K562 (cell line): ENCODE data around the gene NINJ2. TPM values are rescaled to one million over a fixed set of nuclear protein-coding genes. Genes with fewer than 3 reads are reported as not detected.
A peak's percentile ranks its signal among the peaks of the same experiment; 100 is the strongest.

Source experiments
- ATAC-seq: fragments of 200-7000 bp; cut with Tn5 transposase; 3 replicates; pipeline ENCODE4 v1.9.1; 2020; ENCODE audit warnings: moderate library complexity
- BruUV-seq: library from RNA; stranded (reverse); fragments of 400-500 nt; replicated peaks from 2 replicates; lab custom pipeline; 2021; lab: Mats Ljungman, UMichigan
- CTCF ChIA-PET: fragments of 300-600 bp; formaldehyde crosslinking; extraction: SDS; loops from one replicate; lab custom pipeline; 2021; ENCODE audit warnings: low intra/inter-chr PET ratio; lab: Yijun Ruan, JAX
- POLR2A ChIA-PET: fragments of 300-600, 350-650 bp; sonication (Branson Sonifier 250); formaldehyde crosslinking; extraction: SDS; loops from one replicate; lab custom pipeline; 2021; ENCODE audit warnings: antibody characterized with exemption, inconsistent platforms; lab: Yijun Ruan, JAX
- DNase-seq, 4 experiments: peaks; one replicate each; pipeline versions ENCODE4 v3.0.0 to v3.0.0-alpha.2; 2011 to 2018; ENCODE audit warnings: low spot score in 3 of 4, mixed read lengths in 3 of 4; ENCODE audit errors: extremely low read depth in 1 of 4
- FAIRE-seq: peaks from 2 replicates; lab custom pipeline; 2011; peaks lifted over from hg19 to GRCh38; lab: Jason Lieb, UNC
- H2AFZ ChIP-seq: 2 replicates; pipeline ENCODE4 v1.6.0; 2011; ENCODE audit warnings: low read depth, low read length, control low read depth, inconsistent platforms
- H3K27ac ChIP-seq: fragments of 200-600 bp; 3 replicates; pipeline ENCODE4 v1.8.0; 2011; ENCODE audit warnings: low read depth, mild to moderate bottlenecking, control low read depth, inconsistent platforms, low read length, moderate library complexity, mixed read lengths; ENCODE audit errors: extremely low read depth
- H3K27me3 ChIP-seq, 2 experiments: fragments of 300-600 bp in 1 of 2; 2 replicates in 1 of 2; 3 replicates in 1 of 2; pipeline versions ENCODE4 v1.6.0 to v1.8.0; 2011; ENCODE audit warnings: inconsistent platforms in 2 of 2, low read length in 2 of 2, mild to moderate bottlenecking in 1 of 2, mixed read lengths in 1 of 2, moderate library complexity in 1 of 2; ENCODE audit not compliant: control insufficient read depth in 2 of 2, insufficient read depth in 2 of 2
- H3K36me3 ChIP-seq: fragments of 300-600 bp; 3 replicates; pipeline ENCODE4 v1.8.0; 2011; ENCODE audit warnings: mild to moderate bottlenecking, low read length, inconsistent platforms; ENCODE audit not compliant: control insufficient read depth, insufficient read depth
- H3K4me1 ChIP-seq, 2 experiments: fragments of 200-600 bp in 1 of 2; replicated peaks in 1 of 2; 2 replicates in 1 of 2; 3 replicates in 1 of 2; pipeline versions ENCODE4 v1.5.1 to v1.8.0; 2011; ENCODE audit warnings: inconsistent platforms in 2 of 2, low read length in 2 of 2, mild to moderate bottlenecking in 1 of 2, mixed read lengths in 1 of 2, moderate library complexity in 1 of 2; ENCODE audit not compliant: control insufficient read depth in 2 of 2, insufficient read depth in 2 of 2
- H3K4me2 ChIP-seq: 2 replicates; pipeline ENCODE4 v1.6.1; 2011; ENCODE audit warnings: low read length, control low read depth, inconsistent platforms, mixed read lengths; ENCODE audit not compliant: insufficient read depth
- H3K4me3 ChIP-seq: fragments of 200-600 bp; sonication (generic), shearing (Covaris generic); 2 replicates; pipeline ENCODE4 v1.5.1; 2016; ENCODE audit warnings: control low read depth, inconsistent platforms
- H3K79me2 ChIP-seq: fragments of 200-600 bp; 3 replicates; pipeline ENCODE4 v1.8.0; 2011; ENCODE audit warnings: low read length, inconsistent platforms; ENCODE audit not compliant: control insufficient read depth, insufficient read depth
- H3K9ac ChIP-seq, 2 experiments: 2 replicates each; pipeline versions ENCODE4 v1.6.0 to v1.6.1; 2011; ENCODE audit warnings: low read depth in 2 of 2, low read length in 2 of 2, control low read depth in 1 of 2, inconsistent platforms in 1 of 2, mild to moderate bottlenecking in 1 of 2, mixed read lengths in 1 of 2; ENCODE audit not compliant: insufficient read depth in 1 of 2
- H3K9me1 ChIP-seq: one replicate; pipeline ENCODE4 v1.6.0; 2011; ENCODE audit warnings: inconsistent platforms, mild to moderate bottlenecking, low read length, moderate library complexity; ENCODE audit not compliant: control insufficient read depth, insufficient read depth
- H3K9me3 ChIP-seq: replicated peaks from 2 replicates; pipeline ENCODE4 v1.5.1; 2011; ENCODE audit warnings: low read depth, low read length, inconsistent platforms; ENCODE audit not compliant: control insufficient read depth, insufficient read depth
- H4K20me1 ChIP-seq: replicated peaks from 2 replicates; pipeline ENCODE4 v1.6.1; 2011; ENCODE audit warnings: low read length, inconsistent platforms, mixed read lengths; ENCODE audit not compliant: control insufficient read depth, insufficient read depth
- ARNT ChIP-seq, 2 experiments: fragments of 450-650 bp; IDR thresholded peaks; 2 replicates each; pipeline ENCODE4 v1.6.1; 2016; ENCODE audit warnings: mild to moderate bottlenecking in 1 of 2
- C11orf30 ChIP-seq: fragments of 450-650 bp; IDR thresholded peaks from 2 replicates; pipeline ENCODE4 v1.6.1; 2016; ENCODE audit warnings: low read depth, mild to moderate bottlenecking
- ELF2 ChIP-seq: fragments of 250-450 bp; sonication (Bioruptor Pico); IDR thresholded peaks from 2 replicates; pipeline ENCODE4 v1.5.0; 2021; ENCODE audit warnings: mild to moderate bottlenecking
- MAZ ChIP-seq, 2 experiments: fragments of 450-650 bp in 1 of 2; sonication (generic) in 1 of 2; formaldehyde crosslinking; IDR thresholded peaks in 1 of 2; conservative IDR thresholded peaks in 1 of 2; 2 replicates each; pipeline versions ENCODE4 v1.4.0 to v1.5.0; 2020; ENCODE audit warnings: mild to moderate bottlenecking in 1 of 2, missing genetic modification reagents in 1 of 2
- RBBP5 ChIP-seq: fragments of 200-600 bp; sonication (generic); IDR thresholded peaks from 2 replicates; pipeline ENCODE4 v1.6.1; 2012; ENCODE audit warnings: borderline replicate concordance, mild to moderate bottlenecking, low read length, control low read depth, inconsistent platforms; ENCODE audit not compliant: insufficient read depth, poor library complexity, severe bottlenecking
- RBM34 ChIP-seq: fragments of 200-400 bp; formaldehyde crosslinking; IDR thresholded peaks from 2 replicates; pipeline ENCODE4 v1.6.1; 2018; ENCODE audit warnings: low read length, borderline replicate concordance; ENCODE audit not compliant: insufficient read depth
- RCOR1 ChIP-seq, 2 experiments: IDR thresholded peaks; 2 replicates each; pipeline ENCODE4 v1.6.1; 2012; ENCODE audit warnings: low read depth in 2 of 2, low read length in 2 of 2, borderline replicate concordance in 1 of 2, improper control_type of control experiment in 1 of 2
- ZBTB11 ChIP-seq, 3 experiments: fragments of 200-800 bp in 1 of 3; fragments of 250-450 bp in 1 of 3; fragments of 450-650 bp in 1 of 3; sonication (Bioruptor Pico) in 1 of 3; sonication (Bioruptor generic) in 1 of 3; formaldehyde crosslinking in 1 of 3; IDR thresholded peaks; 2 replicates each; pipeline versions ENCODE4 v1.6.1 to v1.8.0; 2016 to 2022; ENCODE audit warnings: mild to moderate bottlenecking in 2 of 3, missing genetic modification characterization in 2 of 3, missing compliant biosample characterization in 1 of 3, moderate library complexity in 1 of 3
- ZEB2 ChIP-seq: fragments of 450-650 bp; IDR thresholded peaks from 2 replicates; pipeline ENCODE4 v1.6.1; 2016
- ZNF280A ChIP-seq: fragments of 450-650 bp; IDR thresholded peaks from 2 replicates; pipeline ENCODE4 v1.6.1; 2018; ENCODE audit warnings: mild to moderate bottlenecking, low read depth; ENCODE audit not compliant: partially characterized antibody
- ZNF311 ChIP-seq: fragments of 250-450 bp; sonication (Bioruptor Pico); IDR thresholded peaks from 2 replicates; pipeline ENCODE4 v1.4.0; 2020; ENCODE audit warnings: mild to moderate bottlenecking, moderate library complexity
- ZNF316 ChIP-seq: fragments of 450-650 bp; IDR thresholded peaks from 2 replicates; pipeline ENCODE4 v1.6.1; 2016
- ZNF384 ChIP-seq: IDR thresholded peaks from 2 replicates; pipeline ENCODE4 v1.6.1; 2012; ENCODE audit warnings: low read depth, low read length, improper control_type of control experiment
- ZNF395 ChIP-seq: fragments of 200-800 bp; sonication (Bioruptor generic); IDR thresholded peaks from 2 replicates; pipeline ENCODE4 v1.6.1; 2017; ENCODE audit warnings: missing genetic modification characterization, missing compliant biosample characterization
- WGBS: fragments of 100-300 bp; shearing (Covaris generic); methylation state at CpG from one replicate; pipeline ENCODE4 v1.1.6; 2016; ENCODE audit warnings: low coverage, mixed read lengths; ENCODE audit not compliant: insufficient coverage; ENCODE audit errors: missing lambda C conversion rate; 5-methylcytosine and 5-hydroxymethylcytosine counted together
- in situ Hi-C: fragments of 300-500 bp; cut with MboI; formaldehyde crosslinking; loops from 4 replicates; pipeline ENCODE4 v1.15.0; 2018; ENCODE audit warnings: inconsistent platforms, mixed read lengths
- intact Hi-C: fragments of 100-400 bp; cut with micrococcal nuclease; formaldehyde crosslinking; loops from 2 replicates; pipeline ENCODE4 v1.14.2; 2022
- polyA plus RNA-seq, 8 experiments: library from polyadenylated mRNA; depleted of rRNA in 4 of 8; stranded (reverse) in 5 of 8; unstranded in 3 of 8; fragments of >200 nt; fragmentation: Nextera tagmentation in 2 of 8; fragmentation: Illumina TruSeq in 1 of 8; extraction: Ambion mirVana in 2 of 8; extraction: Trizol in 1 of 8; gene quantifications; 2 replicates each; pipeline versions ENCODE4 v1.2.1 to v1.2.3, GENCODE V29; 2011 to 2014; ENCODE audit warnings: inconsistent platforms in 1 of 8, missing spikeins in 1 of 8
- total RNA-seq, 7 experiments: library from RNA; depleted of rRNA in 6 of 7; stranded (reverse); fragments of >200 nt in 6 of 7; fragmentation: Illumina TruSeq in 2 of 7; extraction: Trizol in 2 of 7; gene quantifications; 2 replicates each; pipeline versions ENCODE4 v1.2.1 to v1.2.3, GENCODE V29; 2011 to 2021; ENCODE audit warnings: low replicate concordance in 1 of 7

Gene NINJ2
- total and polyA plus RNA-seq, 9 of the 15 experiments (the other 6 are each of a cell fraction or from before 2014, with no cell fraction given): 2.6 to 16.0 (median 4.5) TPM

GRCh38 chr12:590206-590750 is 73.0 kb downstream of the NINJ2 start:
- no peaks in the 10 kb centered on the region for H3K79me2 ChIP-seq
- H3K4me3 ChIP-seq: no peak overlapping the region
- DNase-seq: no peak
- no peak overlapping the region for H3K4me2 ChIP-seq
- TF ChIP-seq ARNT (IDR thresholded peaks at IDR 0.05) (no peak), ZNF395 (CRISPR knock-in tag) (no peak), RCOR1 (IDR thresholded peaks at IDR 0.05; ENCODE audit: borderline replicate concordance in 1 of 2, low read depth in 2 of 2, low read length in 2 of 2) (no peak), ZNF280A (no peak), ZNF311 (CRISPR knock-in tag) (no peak), MAZ (CRISPR knock-in tag; conservative IDR thresholded peaks at IDR 0.05 in 1 of 2, IDR thresholded peaks at IDR 0.05 in 1 of 2) (no peak), ZNF316 (peak; percentile 14; the same call in 1 of the 2 replicates), ZEB2 (no peak), ZNF384 (no peak), RBM34 (no peak), ELF2 (CRISPR knock-in tag) (no peak), RBBP5 (no peak), ZBTB11 (CRISPR knock-in tag; IDR thresholded peaks at IDR 0.05) (no peak), C11orf30 (0 out of 2 replicates have a peak, but pooled peaks have one; percentile 4)
- TF ChIP-seq, all 486 proteins: peak for 2
- intact Hi-C loops: no loop called here
- Histone ChIP-seq H3K9me3 (peaks cover 6% of the 10 kb centered on the region), H3K27ac (no peak overlapping the region), H3K9ac (peak overlapping the region in 1 of 2 experiments; percentile 60; a peak in 2 of 4 replicates), H2AFZ (no peak overlapping the region), H3K4me1 (peaks cover 40 to 42% of the 10 kb centered on the region in 2 experiments; a peak in 4 of 5 replicates), H4K20me1 (no peaks in the 10 kb centered on the region), H3K9me1 (no peaks in the 10 kb centered on the region), H3K27me3 (no peaks in the 10 kb centered on the region), H3K36me3 (no peaks in the 10 kb centered on the region)
- in situ Hi-C loops: no loop called here
- no peak for ATAC-seq
- ChIA-PET POLR2A (no interaction called here), CTCF (no interaction called here)
- WGBS: 78% methylated on average over 11 of the region's 14 CpGs
- no TSS peak for BruUV-seq
- no peak for FAIRE-seq
